Measurements from ENCODE around the gene B9D1.

Gene B9D1, protein sequence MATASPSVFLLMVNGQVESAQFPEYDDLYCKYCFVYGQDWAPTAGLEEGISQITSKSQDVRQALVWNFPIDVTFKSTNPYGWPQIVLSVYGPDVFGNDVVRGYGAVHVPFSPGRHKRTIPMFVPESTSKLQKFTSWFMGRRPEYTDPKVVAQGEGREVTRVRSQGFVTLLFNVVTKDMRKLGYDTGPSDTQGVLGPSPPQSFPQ

GRCh38 chr17:19362277-19363113, at the start of gene B9D1:
TSS of gene B9D1 (minus strand) at chr17:19362723. CDS start at chr17:19362569, 154 bp downstream.
- peak; percentile 93 for DNase-seq

- no peak for DNase-seq
These were observed 49.1 kb upstream of the B9D1 start for GRCh38 chr17:19411631-19412030.

- no peak for DNase-seq
These were observed 48.5 kb upstream of the B9D1 start, which contains the start of gene RNF112 for GRCh38 chr17:19410875-19411620. TSS of gene RNF112 (plus strand) at chr17:19411232. CDS start at chr17:19411409, 177 bp downstream.

DNA sequence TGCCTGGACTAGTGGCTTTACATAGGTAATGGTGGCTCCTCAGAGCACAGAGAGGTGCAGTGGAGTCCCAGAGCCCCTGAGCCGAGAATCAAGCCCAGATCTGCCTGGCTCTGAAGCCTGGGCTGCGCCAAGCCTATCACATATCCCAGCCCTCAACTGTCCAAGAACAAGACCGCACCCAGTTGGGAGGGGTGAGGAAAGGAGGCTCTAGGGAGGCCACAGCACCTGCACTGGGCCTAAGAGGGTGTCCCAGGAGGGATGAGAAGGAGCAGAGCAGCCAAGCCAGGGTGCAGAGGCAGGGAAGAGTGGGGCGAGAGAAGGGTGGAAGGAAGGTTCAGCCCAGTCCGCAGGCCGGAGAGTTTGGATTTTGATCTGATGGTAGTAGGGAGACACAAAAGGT, 47.6 kb upstream of the B9D1 start:
- DNase-seq: no peak

DNA sequence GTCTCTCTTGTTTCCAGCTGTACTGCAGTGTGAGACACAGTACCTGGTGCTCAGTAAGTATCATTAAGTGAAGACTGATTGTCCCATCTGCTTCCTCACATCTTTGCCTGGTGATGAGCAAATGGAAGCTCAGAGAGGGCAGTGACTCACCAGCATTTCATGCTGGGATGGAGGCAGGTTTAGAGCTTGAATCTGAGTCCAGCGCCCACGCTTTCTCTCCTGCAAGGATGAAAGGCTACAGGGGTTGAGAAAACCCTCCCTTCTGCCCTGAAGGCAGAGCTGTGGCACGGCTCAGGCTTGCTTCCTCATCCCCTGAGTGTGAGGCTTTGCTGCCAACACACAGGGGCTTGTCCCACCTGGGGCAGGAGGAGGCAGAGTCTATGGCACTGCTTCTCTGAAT, 47.0 kb upstream of the B9D1 start:
- DNase-seq: no peak

DNA sequence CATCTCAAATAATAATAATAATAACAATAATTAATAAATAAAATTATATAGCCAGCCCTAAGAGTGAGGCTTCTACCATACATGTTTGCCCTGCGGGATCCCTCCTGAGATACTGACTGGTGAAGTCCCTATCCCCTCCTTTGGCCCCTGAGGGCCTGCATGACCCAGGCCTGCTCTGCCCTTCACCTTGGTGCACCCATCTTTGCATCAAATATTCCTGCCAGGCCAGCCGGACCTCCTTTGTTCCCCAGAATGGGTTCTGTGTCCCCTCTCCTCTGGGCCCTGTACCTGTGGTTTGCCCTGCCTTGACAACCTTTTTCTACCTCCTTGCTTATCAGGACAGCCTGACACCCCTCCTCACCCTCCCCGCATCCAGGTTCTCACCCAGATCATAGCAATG, 46.5 kb upstream of the B9D1 start:
- no peak for DNase-seq

- no peak for DNase-seq
These were observed 45.8 kb upstream of the B9D1 start for GRCh38 chr17:19408346-19408710.

DNA sequence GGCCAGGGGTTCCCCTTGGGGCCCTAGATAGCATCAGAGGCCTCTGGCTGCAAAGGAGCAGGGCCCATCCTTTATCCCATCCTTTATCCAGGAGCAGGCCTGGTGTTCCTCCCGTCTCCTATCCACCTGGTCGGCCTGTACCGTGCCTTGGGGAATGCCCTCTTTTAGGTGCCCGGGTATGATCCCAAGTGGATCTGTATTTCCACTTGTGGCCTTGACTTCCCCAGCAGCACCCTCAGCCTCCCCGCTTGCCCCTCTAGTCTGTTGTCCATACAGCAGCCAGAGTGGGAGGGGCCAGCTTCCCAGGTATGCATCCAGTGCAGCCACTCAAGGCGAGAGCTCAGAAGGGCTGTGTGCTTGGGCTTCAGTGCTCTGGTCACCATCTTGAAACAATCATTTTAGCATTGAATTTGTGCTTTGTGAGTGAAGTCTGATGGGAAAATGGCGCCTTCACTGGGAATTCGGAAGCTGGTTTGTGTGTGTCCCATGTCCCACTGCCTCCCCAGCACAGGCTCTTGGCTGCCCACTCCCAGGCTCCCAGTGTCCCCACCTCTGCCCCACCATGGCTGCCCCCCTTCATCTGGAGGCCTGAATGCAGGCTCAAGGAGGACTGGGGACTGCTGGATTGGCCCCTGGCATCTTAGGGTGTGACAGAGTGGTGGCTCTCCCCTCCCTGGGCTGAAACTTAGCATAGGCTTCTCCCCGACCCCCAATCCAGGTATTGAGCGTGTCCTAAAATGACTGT, 45.2 kb upstream of the B9D1 start:
- no peak for DNase-seq

- DNase-seq: no peak
These were observed 42.6 kb upstream of the B9D1 start for GRCh38 chr17:19405114-19405513.

DNA sequence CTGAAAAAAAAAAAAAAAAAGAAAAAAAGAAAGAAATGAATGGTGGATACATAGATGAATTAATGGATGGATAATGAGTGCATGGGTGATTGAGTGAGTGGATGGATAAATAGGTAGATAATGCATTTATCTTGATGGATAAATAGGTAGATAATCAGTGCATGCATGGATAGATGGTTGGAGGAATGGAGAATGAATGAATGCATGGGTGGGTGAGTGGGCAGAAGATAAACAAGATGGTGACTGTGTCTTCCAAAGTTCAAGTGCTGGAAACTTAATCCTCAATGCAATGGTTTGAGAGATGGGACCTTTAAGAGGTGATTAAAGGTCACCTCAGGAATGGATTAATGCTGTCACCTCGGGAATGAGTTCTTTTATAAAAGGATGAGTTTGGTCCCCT, 41.7 kb upstream of the B9D1 start:
- DNase-seq: no peak

DNA sequence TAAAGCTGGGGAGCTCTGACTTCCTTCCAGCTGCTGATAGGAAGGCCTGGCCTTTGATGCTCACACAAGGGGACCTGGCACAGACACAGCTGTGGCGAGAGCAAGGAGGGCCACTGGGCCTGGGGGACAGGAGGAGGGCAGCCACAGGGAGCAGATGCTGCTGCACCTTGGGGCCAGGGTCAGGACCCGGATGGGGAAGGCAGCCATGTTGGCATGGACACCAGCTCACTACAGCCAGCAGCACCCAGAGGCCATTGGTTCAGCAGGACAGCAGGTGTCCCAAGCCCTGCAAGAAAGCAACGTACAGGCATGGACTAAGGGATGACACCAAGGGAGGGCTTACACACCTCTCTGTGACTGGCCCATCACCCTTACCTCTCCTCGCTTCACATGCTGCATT, 40.5 kb upstream of the B9D1 start:
- no peak for DNase-seq

DNA sequence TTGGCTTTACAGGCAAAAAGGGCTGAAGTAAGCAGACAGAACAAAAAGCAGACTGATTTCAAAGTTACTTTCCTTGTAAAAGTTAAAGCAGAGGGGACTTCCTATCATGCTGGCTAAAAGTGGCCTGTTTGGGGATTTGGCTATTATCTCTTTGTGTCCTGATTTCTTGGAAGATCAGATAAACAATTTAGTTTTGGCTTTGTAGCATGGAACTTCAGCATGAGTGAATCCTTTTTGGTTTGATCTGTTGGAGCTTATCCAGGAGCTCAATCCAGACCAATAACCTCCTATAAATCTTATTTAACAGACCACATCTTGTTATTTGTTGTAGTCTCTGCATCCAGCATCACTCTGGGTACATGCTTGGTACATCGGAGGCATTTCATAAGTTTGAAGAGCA, 39.6 kb upstream of the B9D1 start:
- DNase-seq: no peak

DNA sequence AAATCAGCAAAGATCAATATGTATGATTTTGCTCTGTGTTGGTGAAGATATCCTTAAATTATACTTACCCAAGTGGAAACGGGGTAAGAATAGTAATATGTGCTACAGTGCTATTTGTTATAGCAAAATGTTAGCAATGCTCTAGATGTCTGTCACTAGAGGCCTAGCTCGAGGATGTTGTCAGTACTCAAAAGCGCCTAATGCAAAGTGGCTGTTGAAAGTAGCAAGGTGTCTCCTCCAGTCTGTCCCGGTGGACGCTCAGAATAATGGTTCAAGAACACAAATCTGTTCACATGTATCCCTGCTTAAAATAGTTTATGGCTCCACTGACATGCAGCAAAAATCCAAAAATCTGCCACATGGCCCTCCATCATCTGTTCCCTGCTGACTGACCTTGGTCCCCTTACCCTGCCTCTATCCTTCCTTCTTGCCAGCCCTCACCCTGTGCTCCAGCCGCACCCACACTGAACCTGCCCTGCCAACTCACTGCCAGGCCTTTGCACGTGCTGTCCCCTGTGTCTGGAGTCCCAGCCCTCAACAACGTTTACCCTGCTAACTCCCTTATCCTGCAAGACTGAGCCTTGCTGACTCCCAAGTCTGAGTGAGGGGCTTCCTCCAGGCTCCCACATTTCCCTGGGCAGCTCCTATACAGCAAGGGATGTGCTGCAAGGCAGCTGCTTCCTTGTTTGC, 38.9 kb upstream of the B9D1 start:
- DNase-seq: no peak

DNA sequence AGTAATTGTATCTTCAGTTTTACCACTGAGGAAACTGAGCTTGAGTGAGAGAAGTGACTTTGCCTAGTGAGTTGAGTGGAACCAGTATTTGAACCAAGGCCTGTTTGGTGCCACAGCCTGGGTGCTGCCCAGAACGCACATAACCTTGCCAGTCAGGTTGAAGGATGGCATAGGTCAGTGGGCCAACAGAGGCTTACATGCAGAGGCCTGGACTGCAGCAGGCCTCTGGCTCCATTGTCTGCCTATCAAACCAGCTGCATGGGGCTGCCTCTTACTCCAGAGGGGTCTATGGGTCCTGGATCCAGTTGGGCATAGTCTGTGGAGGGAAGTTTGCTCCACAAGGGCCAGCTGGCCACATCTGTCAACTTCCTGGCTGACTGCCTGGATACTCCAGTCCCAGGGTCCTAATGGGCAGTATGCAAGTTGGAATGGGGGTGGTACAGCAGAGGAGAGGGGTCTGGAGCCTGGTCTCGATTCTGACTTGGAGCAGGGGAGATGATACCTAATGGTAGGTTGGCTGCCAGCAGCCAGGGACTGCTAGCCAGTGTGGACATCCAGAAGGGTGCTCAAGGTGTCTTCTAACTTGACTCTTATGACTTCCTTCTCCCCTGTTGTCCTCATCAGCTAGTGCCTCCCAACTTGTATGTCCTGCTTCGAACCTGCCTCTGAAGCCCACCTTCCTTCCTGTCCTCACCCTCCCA, 37.4 kb upstream of the B9D1 start:
- DNase-seq: no peak

DNA sequence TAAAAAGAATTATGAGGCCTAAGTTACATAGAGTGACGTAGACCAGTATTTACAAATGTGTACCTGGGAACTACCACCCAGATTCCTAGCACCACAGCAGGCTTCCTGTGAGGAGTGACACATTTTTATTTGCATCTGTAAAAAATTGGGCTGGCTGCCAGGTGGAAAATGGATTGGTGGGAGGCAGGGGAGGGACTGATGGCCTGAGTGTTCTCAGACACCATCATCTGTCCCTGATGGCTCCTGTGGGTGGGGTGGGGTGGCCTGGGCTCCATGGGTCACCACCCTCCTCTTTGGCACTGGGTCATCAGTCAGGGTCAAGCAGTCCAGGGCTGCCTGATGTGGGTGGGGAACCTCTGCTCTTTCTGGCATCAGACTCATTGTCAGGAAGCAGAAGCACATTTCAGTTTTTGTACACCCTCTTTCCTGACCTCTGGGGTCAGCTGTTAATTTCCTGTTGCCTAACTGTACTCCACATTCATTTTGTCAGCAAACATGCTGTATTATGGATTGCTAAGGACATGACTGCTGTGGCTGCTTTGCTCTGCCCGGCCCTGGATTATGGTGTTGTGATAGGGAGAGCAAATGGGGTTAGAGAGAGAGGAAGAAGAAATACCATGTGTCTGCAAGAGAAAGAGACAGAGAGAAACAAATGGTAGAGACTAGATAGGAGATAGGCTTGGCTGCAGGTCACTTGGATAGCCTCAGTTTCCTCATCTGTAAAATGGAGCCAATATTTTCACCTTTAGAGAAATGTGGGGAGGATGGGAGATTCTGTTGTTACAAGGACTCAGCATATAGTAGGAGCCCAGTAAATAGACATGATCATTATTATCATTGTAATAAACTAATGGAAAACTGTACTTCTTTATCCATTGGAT, 36.0 kb upstream of the B9D1 start:
- peak; percentile 45 for DNase-seq

DNA sequence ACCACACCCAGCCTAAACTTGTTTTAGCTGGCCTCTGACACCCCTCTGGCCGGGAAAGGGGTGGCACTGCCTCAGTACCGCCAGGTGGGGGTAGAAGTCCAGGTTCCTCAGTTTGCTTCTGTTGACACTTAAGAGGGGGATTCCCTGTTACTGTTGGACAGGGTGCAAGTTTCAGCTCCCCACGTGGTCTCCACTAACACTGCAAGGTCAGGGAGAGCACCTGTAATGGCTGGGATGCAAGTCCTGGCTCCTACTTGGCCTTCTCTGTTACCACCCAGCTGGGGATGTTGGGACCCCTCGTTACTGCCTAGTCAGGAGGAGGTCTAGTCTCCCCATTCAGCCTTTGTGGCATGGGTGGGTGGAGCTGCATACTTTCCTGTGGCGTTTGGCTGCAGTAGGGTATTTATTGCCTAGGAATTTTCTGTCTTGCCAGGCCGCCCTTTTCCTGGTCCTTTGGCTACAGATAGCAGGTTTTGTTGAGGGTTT, 35.1 kb upstream of the B9D1 start:
- no peak for DNase-seq

DNA sequence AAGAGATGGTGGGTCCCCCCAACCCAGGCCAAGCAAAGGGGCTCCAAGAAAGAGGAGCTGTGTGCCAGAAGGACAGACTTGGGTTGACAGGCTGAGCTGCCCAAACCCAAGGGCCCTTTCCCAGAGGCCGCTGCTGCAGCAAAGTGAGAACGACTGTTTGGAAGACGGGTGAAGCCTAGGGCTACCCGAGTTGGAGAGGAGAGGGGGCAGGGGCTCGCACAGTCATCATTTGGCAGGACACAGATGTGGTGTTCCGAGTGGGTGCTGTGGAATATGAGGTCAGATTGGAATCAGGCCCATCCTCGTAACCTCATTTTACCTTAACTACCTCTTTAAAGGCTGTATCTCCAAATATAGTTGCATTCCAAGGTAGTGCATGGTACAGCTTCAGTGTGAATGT, 29.8 kb upstream of the B9D1 start:
- DNase-seq: no peak

GRCh38 chr17:19391432-19391831, 28.9 kb upstream of the B9D1 start:
- DNase-seq: no peak

DNA sequence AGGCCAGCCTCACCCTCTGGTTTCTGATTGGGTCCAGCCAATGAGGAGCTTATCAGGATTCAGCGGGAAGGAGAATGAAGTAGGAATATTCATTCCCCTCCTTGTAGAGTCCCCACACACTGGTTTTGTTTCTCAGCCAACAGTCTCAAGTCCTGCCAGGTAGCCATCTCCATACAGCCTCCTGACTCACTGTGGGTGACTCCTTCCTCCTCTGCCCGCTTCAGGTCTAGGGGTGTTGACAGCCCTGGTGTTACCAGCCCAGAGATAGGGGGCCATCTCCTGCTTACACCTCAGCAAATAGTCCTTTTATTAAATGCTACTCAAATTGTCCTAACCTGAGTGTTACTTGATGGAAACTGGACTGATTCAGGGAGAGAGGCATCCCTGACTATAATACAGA, 28.4 kb upstream of the B9D1 start:
- no peak for DNase-seq
